Measurements from ENCODE around the gene ZNF468. TPM values are rescaled to one million over a fixed set of nuclear protein-coding genes. Genes with fewer than 3 reads are reported as not detected.
"Not testable (repeated sequence)": the region's sequence is repeated elsewhere in the genome, so short reads cannot be mapped to it uniquely, and the experiment has no call there.

The ZNF468 gene
- total and polyA plus RNA-seq, 9 donors, result 7.0 to 21.0 (median 11.5) TPM

DNA sequence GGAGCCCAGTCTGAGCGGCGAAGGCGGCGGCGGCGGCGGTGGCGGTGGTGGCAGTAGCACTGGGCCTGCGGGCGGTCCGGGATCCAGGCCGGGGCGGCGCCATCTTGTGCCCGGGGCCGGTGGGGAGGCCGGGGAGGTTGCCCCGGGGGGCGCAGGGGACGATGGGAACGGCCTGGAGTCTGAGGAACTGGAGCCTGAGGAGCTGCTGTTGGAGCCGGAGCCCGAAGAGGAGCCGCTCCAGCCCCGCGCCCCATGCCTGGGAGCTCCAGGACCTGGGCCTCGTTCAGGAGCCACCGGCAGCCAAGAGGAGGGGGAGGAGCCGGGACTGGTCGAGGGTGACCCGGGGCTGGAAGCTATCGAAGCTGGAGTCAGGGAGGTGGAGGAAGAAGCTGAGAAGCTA is 47.6 kb downstream of the ZNF468 start:
- intact Hi-C loops (cut with DNase I), result no loop called here
- Histone ChIP-seq H3K4me3 (no peak overlapping the region), H3K9me3 (peaks cover 0 to 11% of the 10 kb centered on the region in 2 donors), H3K27me3 (no peaks in the 10 kb centered on the region), H3K4me1 (ENCODE audit: insufficient read depth) (no peaks in the 10 kb centered on the region), H3K27ac (no peak overlapping the region), H3K36me3 (no peaks in the 10 kb centered on the region)
- no peak for DNase-seq
- WGBS, 3 donors, result 95 to 96% (median 96%) methylated on average over 32 of the region's 32 CpGs
- TF ChIP-seq EP300 (IDR thresholded peaks at IDR 0.05) (no peak), POLR2A (IDR thresholded peaks at IDR 0.05) (no peak)
- TF ChIP-seq, protein P1, sequence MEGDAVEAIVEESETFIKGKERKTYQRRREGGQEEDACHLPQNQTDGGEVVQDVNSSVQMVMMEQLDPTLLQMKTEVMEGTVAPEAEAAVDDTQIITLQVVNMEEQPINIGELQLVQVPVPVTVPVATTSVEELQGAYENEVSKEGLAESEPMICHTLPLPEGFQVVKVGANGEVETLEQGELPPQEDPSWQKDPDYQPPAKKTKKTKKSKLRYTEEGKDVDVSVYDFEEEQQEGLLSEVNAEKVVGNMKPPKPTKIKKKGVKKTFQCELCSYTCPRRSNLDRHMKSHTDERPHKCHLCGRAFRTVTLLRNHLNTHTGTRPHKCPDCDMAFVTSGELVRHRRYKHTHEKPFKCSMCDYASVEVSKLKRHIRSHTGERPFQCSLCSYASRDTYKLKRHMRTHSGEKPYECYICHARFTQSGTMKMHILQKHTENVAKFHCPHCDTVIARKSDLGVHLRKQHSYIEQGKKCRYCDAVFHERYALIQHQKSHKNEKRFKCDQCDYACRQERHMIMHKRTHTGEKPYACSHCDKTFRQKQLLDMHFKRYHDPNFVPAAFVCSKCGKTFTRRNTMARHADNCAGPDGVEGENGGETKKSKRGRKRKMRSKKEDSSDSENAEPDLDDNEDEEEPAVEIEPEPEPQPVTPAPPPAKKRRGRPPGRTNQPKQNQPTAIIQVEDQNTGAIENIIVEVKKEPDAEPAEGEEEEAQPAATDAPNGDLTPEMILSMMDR (IDR thresholded peaks at IDR 0.05), result no peak

DNA sequence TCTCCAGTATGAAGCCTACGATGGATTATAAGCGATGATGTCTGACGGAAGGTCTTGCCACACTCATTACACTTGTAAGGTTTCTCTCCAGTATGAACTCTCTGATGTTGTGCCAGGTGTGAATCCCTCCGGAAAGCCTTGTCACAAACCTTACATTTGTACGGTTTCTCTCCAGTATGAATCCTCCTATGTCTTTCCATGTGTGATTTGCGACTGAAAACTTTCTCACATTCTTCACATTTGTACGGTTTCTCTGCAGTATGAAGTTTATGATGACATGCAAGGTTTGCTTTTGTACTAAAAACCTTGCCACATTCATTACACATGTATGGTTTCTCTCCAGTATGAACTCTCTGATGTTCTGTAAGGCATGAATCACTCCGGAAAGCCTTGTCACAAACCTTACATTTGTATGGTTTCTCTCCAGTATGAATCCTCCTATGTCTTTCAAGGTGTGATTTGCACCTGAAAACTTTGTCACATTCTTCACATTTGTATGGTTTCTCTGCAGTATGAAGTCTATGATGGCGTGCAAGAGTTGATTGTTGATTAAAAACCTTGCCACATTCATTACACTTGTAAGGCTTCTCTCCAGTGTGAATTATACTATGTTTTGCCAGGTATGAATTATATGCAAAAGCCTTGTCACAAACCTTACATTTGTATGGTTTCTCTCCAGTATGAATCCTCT is 57.3 kb downstream of the ZNF468 start:
- intact Hi-C loops (cut with DNase I); H3K4me3 ChIP-seq; H3K36me3 ChIP-seq; H3K27me3 ChIP-seq; H3K4me1 ChIP-seq (ENCODE audit: insufficient read depth); DNase-seq; H3K27ac ChIP-seq: not testable (repeated sequence)
- H3K9me3 ChIP-seq, result peaks cover 0 to 44% of the 10 kb centered on the region in 2 donors
- WGBS, 3 donors, result 94 to 98% (median 97%) methylated on average over 9 of the region's 9 CpGs

DNA sequence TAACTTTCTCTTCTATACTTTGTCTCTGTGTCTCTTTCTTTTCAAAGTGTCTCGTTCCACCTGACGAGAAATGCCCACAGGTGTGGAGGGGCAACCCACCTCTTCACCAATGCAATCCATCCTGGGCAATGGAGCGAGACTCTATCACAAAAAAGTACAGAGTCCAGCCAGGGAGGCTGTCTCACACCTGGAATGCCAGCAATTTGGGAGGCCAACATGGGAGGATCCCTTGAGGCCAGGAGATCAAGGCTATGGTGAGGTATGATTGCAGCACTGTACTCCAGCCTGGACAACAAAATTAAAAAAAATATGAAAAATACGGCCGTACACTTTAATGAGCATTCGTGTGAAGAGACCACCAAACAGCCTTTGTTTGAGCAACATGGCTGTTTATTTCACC is 68.0 kb downstream of the ZNF468 start:
- no peak overlapping the region for H3K4me3 ChIP-seq
- H3K27me3 ChIP-seq, result no peaks in the 10 kb centered on the region
- no peaks in the 10 kb centered on the region for H3K4me1 ChIP-seq (ENCODE audit: insufficient read depth)
- no peak for DNase-seq
- H3K36me3 ChIP-seq, result no peaks in the 10 kb centered on the region
- intact Hi-C loops (cut with DNase I), result no loop called here
- no peak overlapping the region for H3K27ac ChIP-seq
- WGBS, 3 donors, result 85 to 94% (median 88%) methylated on average over 6 of the region's 6 CpGs
- no peaks in the 10 kb centered on the region for H3K9me3 ChIP-seq
- TF ChIP-seq EP300 (IDR thresholded peaks at IDR 0.05), result no peak
- TF ChIP-seq, protein P1 (IDR thresholded peaks at IDR 0.05), result no peak
- TF ChIP-seq POLR2A (IDR thresholded peaks at IDR 0.05), result no peak

Small RNA genes within 50 kb of the gene (small RNA-seq; reads per million reads assigned to genes)
- gene ZNF320, result not detected

Other genes starting within 250 kb of the ZNF468 start
- gene ZNF83, start 219.3 kb downstream of the ZNF468 start, total RNA-seq, result 10 to 100 TPM; 50.8 to 84.9 (median 59.0) TPM
- gene ZNF83, start 219.3 kb downstream of the ZNF468 start, polyA plus RNA-seq, result 10 to 100 TPM; 65.2 to 66.8 TPM
- 10 to 100 TPM in 6 of 7 donors, 1 to 10 TPM in 1; 9.9 to 21.5 (median 17.7) TPM for gene ZNF611, start 122.6 kb downstream of the ZNF468 start, total RNA-seq
- 1 to 10 TPM; 5.9 to 6.6 TPM for gene ZNF611, start 122.6 kb downstream of the ZNF468 start, polyA plus RNA-seq
- 10 to 100 TPM in 2 of 7 donors, 1 to 10 TPM in 5; 5.4 to 11.7 (median 8.1) TPM for gene ZNF600, start 70.8 kb downstream of the ZNF468 start, total RNA-seq
- 1 to 10 TPM; 5.5 to 6.4 TPM for gene ZNF600, start 70.8 kb downstream of the ZNF468 start, polyA plus RNA-seq
- gene ZNF28, start 36.0 kb downstream of the ZNF468 start, total RNA-seq, result 10 to 100 TPM in 5 of 7 donors, 1 to 10 TPM in 2; 7.9 to 14.1 (median 11.0) TPM
- gene ZNF28, start 36.0 kb downstream of the ZNF468 start, polyA plus RNA-seq, result 10 to 100 TPM in 1 of 2 donors, 1 to 10 TPM in 1; 3.4 to 11.8 TPM
- 10 to 100 TPM; 10.7 to 28.5 (median 12.2) TPM for gene ZNF320, start 40.0 kb upstream of the ZNF468 start, total RNA-seq
- gene ZNF320, start 40.0 kb upstream of the ZNF468 start, polyA plus RNA-seq, result 10 to 100 TPM in 1 of 2 donors, 1 to 10 TPM in 1; 9.3 to 10.4 TPM
- gene ZNF888, start 65.8 kb upstream of the ZNF468 start, total RNA-seq, result 1 to 10 TPM; 3.4 to 7.9 (median 4.5) TPM
- gene ZNF888, start 65.8 kb upstream of the ZNF468 start, polyA plus RNA-seq, result 1 to 10 TPM; 2.6 to 3.3 TPM
- gene ZNF816, start 105.3 kb upstream of the ZNF468 start, total RNA-seq, result 10 to 100 TPM in 4 of 7 donors, 1 to 10 TPM in 3; 3.9 to 15.1 (median 11.5) TPM
- 1 to 10 TPM; 5.2 to 8.7 TPM for gene ZNF816, start 105.3 kb upstream of the ZNF468 start, polyA plus RNA-seq
- gene ERVV-1, start 156.3 kb upstream of the ZNF468 start, total RNA-seq, result not detected
- not detected for gene ERVV-1, start 156.3 kb upstream of the ZNF468 start, polyA plus RNA-seq
- not detected for gene ERVV-2, start 187.1 kb upstream of the ZNF468 start, total RNA-seq
- not detected for gene ERVV-2, start 187.1 kb upstream of the ZNF468 start, polyA plus RNA-seq
- 10 to 100 TPM; 34.3 to 53.2 (median 37.6) TPM for gene ZNF160, start 245.8 kb upstream of the ZNF468 start, total RNA-seq
- gene ZNF160, start 245.8 kb upstream of the ZNF468 start, polyA plus RNA-seq, result 10 to 100 TPM; 21.7 to 21.9 TPM